Chondrocyte (in vitro differentiated cells): ENCODE measurements around the gene ERFL. TPM values are rescaled to one million over a fixed set of nuclear protein-coding genes. Genes with fewer than 3 reads are reported as not detected.

Source experiments
- DNase-seq: peaks from one replicate; pipeline ENCODE4 v3.0.0; 2021; ENCODE audit warnings: mixed read lengths, low spot score
- H3K27ac Mint-ChIP-seq: one replicate; pipeline ENCODE4 v1.8.0; 2021; ENCODE audit warnings: mild to moderate bottlenecking, moderate library complexity, mixed read lengths; ENCODE audit not compliant: unreplicated experiment
- H3K27me3 Mint-ChIP-seq: 2 replicates; pipeline ENCODE4 v1.8.0; 2021; ENCODE audit warnings: low read depth, mixed read lengths
- H3K36me3 Mint-ChIP-seq: 2 replicates; pipeline ENCODE4 v1.8.0; 2021; ENCODE audit warnings: low read depth, mixed read lengths
- H3K4me1 Mint-ChIP-seq: 2 replicates; pipeline ENCODE4 v1.8.0; 2021; ENCODE audit warnings: low read depth, mild to moderate bottlenecking, mixed read lengths
- H3K4me3 Mint-ChIP-seq: one replicate; pipeline ENCODE4 v1.8.0; 2021; ENCODE audit warnings: mild to moderate bottlenecking, moderate library complexity, mixed read lengths; ENCODE audit not compliant: unreplicated experiment
- H3K9me3 Mint-ChIP-seq: 2 replicates; pipeline ENCODE4 v1.8.0; 2021; ENCODE audit warnings: low read depth, mixed read lengths
- total RNA-seq: library from RNA; stranded (reverse); gene quantifications from 3 replicates; pipeline ENCODE4 v1.2.1, GENCODE V29; 2021
- TF ChIP-seq, protein P1 (sequence below): fragments of 200-600 bp; sonication (generic); IDR thresholded peaks from 2 replicates; pipeline ENCODE4 v1.5.0; 2021; ENCODE audit warnings: antibody characterized with exemption, mild to moderate bottlenecking, moderate library complexity

ERFL gene
- total RNA-seq, 1 donor from 2014 or later: 0.35 TPM

DNA sequence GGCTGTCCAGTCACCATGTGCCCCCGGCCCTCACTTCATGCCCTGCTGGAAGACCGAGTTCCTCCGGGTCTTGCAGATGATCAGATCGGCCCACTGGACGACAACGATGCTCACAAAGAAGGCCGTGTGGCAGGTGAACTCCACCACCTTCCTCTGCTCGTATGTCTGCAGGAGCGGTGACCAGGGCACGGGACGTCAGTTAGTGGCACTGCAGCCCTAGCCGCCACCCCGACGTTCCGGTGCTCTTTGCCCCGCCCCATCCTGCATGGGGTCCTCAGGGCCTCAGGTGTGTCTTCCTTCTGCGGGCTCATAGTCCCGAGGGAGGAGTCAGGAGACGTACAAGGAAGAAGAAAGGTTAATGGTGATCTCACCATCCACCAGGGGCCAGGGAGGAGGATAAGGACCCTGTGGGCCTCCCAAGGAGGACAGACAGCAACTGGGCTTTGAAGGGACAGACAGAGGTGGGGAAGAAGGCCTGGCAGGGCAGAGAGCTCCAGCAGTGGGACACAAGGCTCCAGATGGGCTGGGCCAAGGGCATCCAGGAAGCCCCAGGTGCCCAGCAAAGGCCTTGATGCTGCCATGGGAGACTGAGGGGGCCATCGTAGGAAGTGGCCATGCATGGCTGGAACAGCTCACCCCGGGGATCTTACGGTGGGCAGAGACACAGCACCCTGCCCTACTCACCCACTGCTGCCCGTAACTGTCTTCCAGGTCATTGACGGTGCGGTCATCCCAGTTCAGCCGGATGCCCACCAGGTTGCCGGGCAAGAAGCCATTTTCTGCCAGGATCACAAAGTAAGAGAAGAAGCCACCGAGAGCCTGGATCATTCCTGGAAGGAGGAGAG is 40.7 kb upstream of the ERFL start:
- Mint-ChIP-seq H3K4me3 (no peak overlapping the region), H3K27me3 (peaks cover 39% of the 10 kb centered on the region), H3K4me1 (no peaks in the 10 kb centered on the region), H3K36me3 (peaks cover 1% of the 10 kb centered on the region), H3K9me3 (no peaks in the 10 kb centered on the region), H3K27ac (no peak overlapping the region)
- DNase-seq: no peak
- TF ChIP-seq, protein P1, sequence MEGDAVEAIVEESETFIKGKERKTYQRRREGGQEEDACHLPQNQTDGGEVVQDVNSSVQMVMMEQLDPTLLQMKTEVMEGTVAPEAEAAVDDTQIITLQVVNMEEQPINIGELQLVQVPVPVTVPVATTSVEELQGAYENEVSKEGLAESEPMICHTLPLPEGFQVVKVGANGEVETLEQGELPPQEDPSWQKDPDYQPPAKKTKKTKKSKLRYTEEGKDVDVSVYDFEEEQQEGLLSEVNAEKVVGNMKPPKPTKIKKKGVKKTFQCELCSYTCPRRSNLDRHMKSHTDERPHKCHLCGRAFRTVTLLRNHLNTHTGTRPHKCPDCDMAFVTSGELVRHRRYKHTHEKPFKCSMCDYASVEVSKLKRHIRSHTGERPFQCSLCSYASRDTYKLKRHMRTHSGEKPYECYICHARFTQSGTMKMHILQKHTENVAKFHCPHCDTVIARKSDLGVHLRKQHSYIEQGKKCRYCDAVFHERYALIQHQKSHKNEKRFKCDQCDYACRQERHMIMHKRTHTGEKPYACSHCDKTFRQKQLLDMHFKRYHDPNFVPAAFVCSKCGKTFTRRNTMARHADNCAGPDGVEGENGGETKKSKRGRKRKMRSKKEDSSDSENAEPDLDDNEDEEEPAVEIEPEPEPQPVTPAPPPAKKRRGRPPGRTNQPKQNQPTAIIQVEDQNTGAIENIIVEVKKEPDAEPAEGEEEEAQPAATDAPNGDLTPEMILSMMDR: no peak

DNA sequence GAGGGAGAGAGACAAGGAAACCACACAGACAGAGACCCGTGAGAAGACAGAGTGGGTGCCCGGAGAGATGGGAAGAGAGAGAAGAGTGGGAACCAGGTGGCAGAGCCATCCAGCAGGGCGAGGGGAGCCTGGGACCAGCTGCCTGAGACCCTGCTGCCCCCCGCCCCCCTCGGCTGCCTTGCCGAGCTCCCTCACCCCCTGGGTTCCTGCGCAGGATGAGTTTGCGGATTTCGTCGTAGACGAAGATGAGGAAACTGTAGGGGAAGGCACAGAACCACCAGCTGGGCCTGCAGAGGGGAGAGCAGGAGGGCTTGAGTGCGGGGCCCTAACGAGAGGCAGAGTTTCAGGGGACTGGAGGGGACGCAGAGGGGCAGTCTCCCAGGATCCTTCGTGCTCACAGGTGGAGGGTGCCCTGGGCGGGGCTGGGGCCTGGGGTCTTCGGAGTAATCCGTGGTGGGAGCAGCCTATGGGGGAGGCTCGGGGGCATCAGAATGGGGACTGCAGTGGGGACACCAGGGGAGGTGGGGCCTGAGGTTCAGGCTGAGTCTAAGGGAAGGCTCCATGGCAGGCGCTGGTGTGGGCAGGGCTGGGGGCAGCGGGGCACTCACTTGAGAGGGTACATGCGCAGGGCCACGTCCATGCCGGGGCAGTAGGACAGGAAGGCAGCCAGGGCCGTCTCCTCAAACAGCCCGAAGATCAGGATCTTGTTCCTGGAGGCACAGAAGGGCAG is 39.0 kb upstream of the ERFL start:
- H3K9me3 Mint-ChIP-seq: no peaks in the 10 kb centered on the region
- peaks cover 1% of the 10 kb centered on the region for H3K36me3 Mint-ChIP-seq
- no peak overlapping the region for H3K4me3 Mint-ChIP-seq
- H3K4me1 Mint-ChIP-seq: no peaks in the 10 kb centered on the region
- no peak overlapping the region for H3K27ac Mint-ChIP-seq
- H3K27me3 Mint-ChIP-seq: peaks cover 30% of the 10 kb centered on the region
- no peak for DNase-seq
- TF ChIP-seq, protein P1: no peak

DNA sequence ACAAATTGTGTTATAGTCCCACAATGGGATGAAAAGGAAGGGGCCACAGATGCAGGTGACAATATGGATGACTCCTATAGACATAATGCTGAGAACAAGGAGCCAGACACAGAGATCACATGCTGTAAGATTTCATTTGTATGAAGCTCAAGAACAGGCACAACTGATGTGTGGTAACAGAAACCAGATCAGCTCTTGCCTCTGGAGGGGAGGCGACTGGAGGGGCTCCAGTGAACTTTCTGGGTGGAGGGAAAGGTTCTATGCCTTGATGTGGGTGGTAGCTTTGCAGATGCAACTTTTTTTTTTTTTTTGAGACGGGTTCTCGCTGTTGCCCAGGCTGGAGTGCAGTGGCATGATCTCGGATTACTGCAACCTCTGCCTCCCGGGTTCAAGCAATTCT is 36.9 kb upstream of the ERFL start:
- Mint-ChIP-seq H3K4me1 (no peaks in the 10 kb centered on the region), H3K9me3 (no peaks in the 10 kb centered on the region), H3K4me3 (no peak overlapping the region), H3K27ac (no peak overlapping the region), H3K27me3 (peaks cover 23% of the 10 kb centered on the region), H3K36me3 (peaks cover 1% of the 10 kb centered on the region)
- no peak for DNase-seq
- TF ChIP-seq, protein P1: no peak

DNA sequence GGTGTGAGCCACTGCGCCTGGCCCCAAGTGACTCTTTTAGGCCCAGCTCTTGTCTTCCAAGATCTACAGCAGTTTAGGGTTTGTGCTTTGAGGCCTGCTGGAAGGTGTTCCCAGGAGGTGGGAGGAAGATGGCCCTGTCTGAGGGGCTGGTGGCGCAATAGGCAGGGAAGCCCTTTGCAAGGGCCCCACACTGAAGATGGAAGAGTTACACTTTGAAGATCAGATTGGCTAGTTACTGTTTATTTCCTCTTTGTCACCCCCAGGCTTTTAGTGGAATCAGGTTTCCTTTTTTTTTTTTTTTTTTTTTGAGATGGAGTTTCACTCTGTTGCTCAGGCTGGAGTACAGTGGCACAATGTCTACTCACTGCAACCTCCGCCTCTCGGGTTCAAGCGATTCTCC is 32.7 kb upstream of the ERFL start:
- peaks cover 4% of the 10 kb centered on the region for H3K36me3 Mint-ChIP-seq
- peaks cover 21% of the 10 kb centered on the region for H3K4me1 Mint-ChIP-seq
- no peaks in the 10 kb centered on the region for H3K9me3 Mint-ChIP-seq
- no peak for DNase-seq
- peaks cover 2% of the 10 kb centered on the region for H3K27me3 Mint-ChIP-seq
- TF ChIP-seq, protein P1: no peak
- H3K27ac Mint-ChIP-seq: no peak overlapping the region
- H3K4me3 Mint-ChIP-seq: no peak overlapping the region
